Endothelial cell of umbilical vein (primary cell): ENCODE data around the gene DSCAML1.

Experiments used
- CTCF ChIP-seq, 2 donors: IDR thresholded peaks; 1 replicate in 1 of 2; 2 replicates in 1 of 2; pipeline ENCODE4 v1.5.1; 2011; ENCODE audit warnings: low read length in 2 of 2, mild to moderate bottlenecking in 2 of 2, moderate library complexity in 2 of 2, control low read depth in 1 of 2, inconsistent platforms in 1 of 2, low read depth in 1 of 2; ENCODE audit not compliant: insufficient read depth in 1 of 2; ENCODE audit errors: extremely low read depth in 1 of 2
- EZH2 ChIP-seq: IDR thresholded peaks from 2 replicates; pipeline ENCODE4 v1.6.1; 2012; ENCODE audit warnings: borderline replicate concordance, low read depth, mild to moderate bottlenecking, moderate library complexity, low read length, inconsistent platforms; ENCODE audit not compliant: severe bottlenecking
- MAX ChIP-seq: IDR thresholded peaks from 2 replicates; pipeline ENCODE4 v1.6.1; 2011; ENCODE audit not compliant: insufficient read depth, insufficient read length
- MYC ChIP-seq: IDR thresholded peaks from one replicate; pipeline ENCODE4 v1.6.1; 2011; ENCODE audit warnings: mild to moderate bottlenecking, low read depth, low read length

- no peak for TF ChIP-seq CTCF (IDR thresholded peaks at IDR 0.05; ENCODE audit: extremely low read depth in 1 of 2, insufficient read depth in 1 of 2, low read depth in 1 of 2, low read length in 2 of 2)
- no peak for TF ChIP-seq MAX
- no peak for TF ChIP-seq MYC
- TF ChIP-seq EZH2: no peak
Measured at GRCh38 chr11:117816846-117817367, 19.9 kb upstream of the DSCAML1 start.
